ENCODE measurements around the gene GNG2.

Gene GNG2

GRCh38 chr14:51860164-51860824, at the start of gene GNG2:
TSS of gene GNG2 (plus strand) at chr14:51860612. CDS start at chr14:51950679, 90,067 bp downstream.
- DNase-seq (ENCODE audit: low read depth in 3 of 3) = peak in 2 of 3 donors; percentile 65 to 66

DNA sequence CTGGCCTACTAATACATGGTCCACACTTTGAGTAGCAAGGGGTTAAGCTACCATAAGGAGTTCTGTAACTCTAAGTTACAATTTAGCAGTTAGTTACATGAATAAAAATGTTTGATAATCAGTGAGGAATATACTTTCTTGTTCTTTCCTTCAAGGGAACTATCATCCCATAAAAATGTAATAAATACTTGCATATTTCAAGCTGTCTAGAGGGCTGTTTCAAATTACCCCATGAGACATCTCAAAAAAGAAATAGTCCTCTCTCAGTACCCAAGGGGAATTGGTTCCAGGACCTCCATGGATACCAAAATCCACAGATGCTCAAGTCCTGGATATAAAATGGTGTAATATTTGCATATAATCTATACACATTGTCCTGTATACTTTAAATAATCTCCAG, 48.7 kb upstream of the GNG2 start:
- DNase-seq (ENCODE audit: low read depth in 3 of 3) = no peak

- no peak for DNase-seq (ENCODE audit: low read depth in 3 of 3)
Observed at GRCh38 chr14:51816031-51816430, 44.4 kb upstream of the GNG2 start.

- no peak for DNase-seq (ENCODE audit: low read depth in 3 of 3)
Observed at GRCh38 chr14:51817326-51817725, 43.1 kb upstream of the GNG2 start.

- no peak for DNase-seq (ENCODE audit: low read depth in 3 of 3)
Observed at GRCh38 chr14:51818748-51819380, 41.5 kb upstream of the GNG2 start.

- no peak for DNase-seq (ENCODE audit: low read depth in 3 of 3)
Observed at GRCh38 chr14:51821822-51822221, 38.6 kb upstream of the GNG2 start.

DNA sequence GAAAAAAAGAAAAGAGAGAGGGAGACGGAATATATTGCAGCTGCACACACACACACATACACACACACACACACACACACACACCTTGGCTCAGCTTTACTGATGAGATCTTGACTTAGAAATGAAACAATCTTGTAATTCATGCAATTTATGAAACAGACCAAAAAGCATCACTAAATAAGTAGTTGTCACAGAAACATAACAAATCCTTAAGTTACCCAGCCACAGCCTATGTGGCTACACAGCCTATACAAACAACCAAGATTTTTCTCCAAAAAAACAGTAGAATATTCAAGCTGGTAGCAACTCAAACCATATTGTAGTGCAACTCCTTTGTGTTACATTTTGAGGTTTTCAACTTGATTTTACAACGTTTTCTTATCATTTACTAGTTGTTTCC, 37.9 kb upstream of the GNG2 start:
- no peak for DNase-seq (ENCODE audit: low read depth in 3 of 3)

GRCh38 chr14:51823706-51824105, 36.7 kb upstream of the GNG2 start:
- DNase-seq (ENCODE audit: low read depth in 3 of 3) = no peak

DNA sequence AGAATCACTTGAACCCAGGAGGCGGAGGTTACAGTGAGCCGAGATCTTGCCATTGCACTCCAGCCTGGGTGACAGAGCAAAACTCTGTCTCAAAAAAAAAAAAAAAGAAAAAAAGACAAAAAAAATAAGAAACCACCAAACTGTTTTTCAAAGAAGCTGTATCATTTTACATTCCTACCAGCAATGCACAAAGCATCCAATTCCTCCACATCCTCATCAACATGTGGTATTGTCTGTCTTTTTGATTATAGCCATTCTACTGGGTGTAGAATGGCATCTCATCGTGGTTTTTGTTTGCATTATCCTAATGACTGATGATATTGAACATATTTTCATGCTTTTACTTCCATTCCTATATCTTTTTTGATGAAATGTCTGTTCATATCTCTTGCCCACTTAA, 36.2 kb upstream of the GNG2 start:
- no peak for DNase-seq (ENCODE audit: low read depth in 3 of 3)

DNA sequence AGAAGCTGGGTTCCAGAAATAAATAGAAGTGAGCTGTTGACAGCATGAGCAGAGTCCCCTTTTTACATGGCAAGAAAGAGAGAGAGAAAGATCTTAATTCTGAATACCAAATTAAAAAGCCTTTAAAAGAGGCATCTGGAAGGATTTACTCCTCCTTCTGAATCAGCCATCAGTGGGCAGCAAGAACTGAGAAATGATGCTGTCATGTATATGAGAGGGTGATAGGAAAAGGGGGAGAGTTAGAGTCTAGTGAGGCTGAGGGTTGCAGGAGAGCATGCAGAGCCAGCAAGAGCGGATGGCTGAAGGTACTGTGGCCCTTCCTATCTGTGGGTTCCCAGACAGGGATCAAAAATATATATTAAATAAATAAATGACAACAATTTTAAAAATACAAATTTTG, 34.5 kb upstream of the GNG2 start:
- DNase-seq (ENCODE audit: low read depth in 3 of 3) = no peak

DNA sequence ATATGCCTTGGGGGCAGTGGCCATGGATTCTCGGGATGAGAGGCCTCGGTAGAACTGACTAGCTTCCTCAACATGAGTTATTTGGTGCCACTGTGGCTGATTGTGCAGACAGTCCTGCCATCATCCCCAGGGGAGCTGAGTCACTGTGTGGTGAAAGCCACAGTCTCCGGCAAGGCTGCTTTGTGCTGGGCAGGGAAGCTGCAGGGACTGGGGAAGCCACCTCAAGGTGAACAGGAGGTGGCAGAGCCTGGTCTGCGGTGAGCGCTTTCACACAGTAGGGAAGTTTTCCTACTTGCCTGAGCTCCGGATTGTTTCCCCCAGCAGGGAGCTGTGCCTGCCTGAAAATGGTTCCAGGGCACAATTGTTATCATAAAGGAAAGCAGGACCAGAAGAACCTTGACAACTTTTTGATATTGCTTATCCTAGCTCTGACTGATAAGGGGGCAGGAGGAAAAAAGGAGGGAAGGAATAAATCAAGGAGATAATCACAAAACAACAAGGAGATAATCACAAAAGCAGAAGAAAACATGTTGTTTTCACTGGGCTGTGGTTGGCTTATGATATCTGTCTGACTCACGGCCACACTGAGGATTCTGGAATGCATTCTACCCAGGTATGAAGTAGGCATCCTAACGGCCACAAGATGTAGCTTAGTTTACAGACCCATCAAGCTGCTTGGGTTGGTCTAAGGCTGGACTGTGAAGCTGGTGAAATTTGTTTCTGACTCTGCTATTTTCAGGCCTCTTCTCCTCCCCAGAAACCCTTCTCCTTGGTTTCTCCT, 32.2 kb upstream of the GNG2 start:
- DNase-seq (ENCODE audit: low read depth in 3 of 3) = peak; percentile 55 to 74 (median 61)

DNA sequence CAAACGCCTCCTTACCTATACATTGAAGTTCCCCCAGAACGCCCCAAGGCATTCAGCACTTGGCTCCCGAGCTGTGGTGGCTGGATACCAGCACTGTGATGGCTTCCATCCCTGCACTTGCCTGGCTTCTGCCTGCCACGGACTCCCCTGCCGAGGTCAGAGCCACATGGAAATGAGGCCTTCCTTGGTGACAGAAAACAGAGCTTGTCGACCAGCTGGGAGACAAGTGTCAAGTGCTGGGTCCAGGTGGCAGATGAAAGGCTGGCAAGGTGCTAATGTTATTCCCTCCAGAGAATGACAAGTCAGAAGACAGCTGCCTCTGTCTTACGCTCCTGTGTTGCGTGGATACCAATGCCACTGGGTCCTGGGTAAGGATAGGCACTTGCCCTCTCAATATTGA, 26.2 kb upstream of the GNG2 start:
- no peak for DNase-seq (ENCODE audit: low read depth in 3 of 3)

GRCh38 chr14:51836417-51836816, 24.0 kb upstream of the GNG2 start:
- no peak for DNase-seq (ENCODE audit: low read depth in 3 of 3)

GRCh38 chr14:51844081-51844881, 16.1 kb upstream of the GNG2 start:
- DNase-seq (ENCODE audit: low read depth in 3 of 3) = no peak

DNA sequence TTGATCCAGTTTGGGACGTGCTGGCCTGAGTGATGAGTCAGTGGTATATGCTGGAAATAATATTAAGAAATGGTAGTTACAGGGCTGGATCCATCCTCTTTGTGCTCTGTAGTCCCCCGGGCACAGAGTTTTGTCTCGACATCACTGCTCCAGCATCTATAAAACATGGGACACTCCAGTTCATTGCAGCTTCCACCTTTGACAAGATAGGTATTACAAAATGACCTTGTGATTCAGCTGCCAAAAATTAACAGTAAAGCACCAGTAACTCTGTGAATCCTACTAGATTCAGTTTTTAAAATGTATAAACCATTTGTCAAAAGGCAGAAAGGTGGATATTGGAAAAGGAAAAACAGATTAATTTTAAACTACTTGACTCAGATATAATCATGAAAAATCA, 14.6 kb upstream of the GNG2 start:
- no peak for DNase-seq (ENCODE audit: low read depth in 3 of 3)

- peak; percentile 75 to 77 (median 77) for DNase-seq (ENCODE audit: low read depth in 3 of 3)
Observed at GRCh38 chr14:51846631-51847488, 13.6 kb upstream of the GNG2 start.

DNA sequence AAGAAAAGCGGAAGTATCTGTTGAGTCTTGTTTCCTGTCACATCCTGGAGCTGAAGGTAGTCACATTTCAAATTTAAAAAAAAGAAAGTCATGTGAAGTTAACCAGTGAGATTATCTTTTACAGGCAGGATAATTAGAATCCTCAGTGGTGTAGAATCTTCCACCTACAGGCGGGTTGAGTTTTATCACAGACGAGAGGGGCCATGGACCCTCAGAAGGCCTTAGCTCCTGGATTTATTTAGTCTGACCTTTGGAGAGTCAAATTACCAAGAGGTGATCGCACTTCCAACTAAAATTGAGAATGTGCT, 13.0 kb upstream of the GNG2 start:
- DNase-seq (ENCODE audit: low read depth in 3 of 3) = no peak

- no peak for DNase-seq (ENCODE audit: low read depth in 3 of 3)
Observed at GRCh38 chr14:51848120-51848519, 12.3 kb upstream of the GNG2 start.

- DNase-seq (ENCODE audit: low read depth in 3 of 3) = peak in 1 of 3 donors; percentile 52
Observed at GRCh38 chr14:51849097-51849496, 11.3 kb upstream of the GNG2 start.

DNA sequence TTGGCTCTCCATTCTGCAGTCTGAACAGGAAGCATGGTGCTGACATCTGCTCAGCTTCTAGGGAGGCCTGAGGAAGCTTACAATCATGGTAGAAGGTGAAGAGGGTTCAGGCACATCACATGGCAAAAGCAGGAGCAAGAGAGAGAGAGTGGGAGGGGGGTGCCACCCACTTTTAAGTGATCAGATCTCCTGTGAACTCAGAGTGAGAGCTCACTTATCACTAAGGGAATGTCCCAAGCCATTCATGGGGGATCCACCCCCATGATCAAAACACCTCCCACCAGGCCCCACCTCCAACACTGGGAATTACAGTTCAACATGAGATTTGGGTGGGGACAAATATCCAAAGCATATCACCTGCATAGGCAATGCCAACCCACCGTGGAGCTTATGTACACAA, 9.8 kb upstream of the GNG2 start:
- DNase-seq (ENCODE audit: low read depth in 3 of 3) = no peak

- no peak for DNase-seq (ENCODE audit: low read depth in 3 of 3)
Observed at GRCh38 chr14:51852541-51852940, 7.9 kb upstream of the GNG2 start.

Data from stimulated activated CD4-positive, alpha-beta T cell treated with anti-CD3 and anti-CD28 coated beads, TNF-alpha, amount 100 ng/mL, for 48 hours (primary cell).